Endothelial cell of umbilical vein (primary cell): ENCODE data around the gene GPA33. TPM values are rescaled to one million over a fixed set of nuclear protein-coding genes. Genes with fewer than 3 reads are reported as not detected.

Experiments used
- BruUV-seq: library from RNA; stranded (reverse); fragments of 400-500 nt; replicated peaks from 2 replicates; lab custom pipeline; 2021; lab: Mats Ljungman, UMichigan
- CTCF ChIA-PET: fragments of 300-600, 350-600 bp; sonication (Branson Sonifier 250); formaldehyde crosslinking; loops from one replicate; lab custom pipeline; 2021; ENCODE audit warnings: antibody characterized with exemption, inconsistent platforms; lab: Charles Lee
- POLR2A ChIA-PET: fragments of 300-600, 350-600 bp; sonication (Branson Sonifier 250); formaldehyde crosslinking; loops from one replicate; lab custom pipeline; 2021; ENCODE audit warnings: antibody characterized with exemption, inconsistent platforms; lab: Charles Lee
- DNase-seq: peaks from one replicate; pipeline ENCODE4 v3.0.0-alpha.2; 2011; ENCODE audit warnings: low read depth, low spot score
- FAIRE-seq: peaks from 2 replicates; lab custom pipeline; 2011; peaks lifted over from hg19 to GRCh38; lab: Jason Lieb, UNC
- H2AFZ ChIP-seq: 2 replicates; pipeline ENCODE4 v1.6.0; 2012; ENCODE audit warnings: low read depth, low read length, control low read depth, inconsistent platforms
- H3K27ac ChIP-seq: 2 replicates; pipeline ENCODE4 v1.5.1; 2011; ENCODE audit warnings: low read depth, mild to moderate bottlenecking, control low read depth, low read length, moderate library complexity; ENCODE audit not compliant: insufficient read depth
- H3K27me3 ChIP-seq, 2 experiments: 2 replicates each; pipeline versions ENCODE4 v1.6.0 to v1.6.1; 2011; ENCODE audit warnings: low read length in 2 of 2, mixed read lengths in 1 of 2; ENCODE audit not compliant: control insufficient read depth in 2 of 2, insufficient read depth in 2 of 2
- H3K36me3 ChIP-seq, 2 experiments: 2 replicates in 1 of 2; 3 replicates in 1 of 2; pipeline ENCODE4 v1.5.1; 2011; ENCODE audit warnings: low read length in 2 of 2, mild to moderate bottlenecking in 1 of 2, moderate library complexity in 1 of 2; ENCODE audit not compliant: control insufficient read depth in 2 of 2, insufficient read depth in 2 of 2; ENCODE audit errors: extremely low read depth in 1 of 2
- H3K4me1 ChIP-seq: 3 replicates; pipeline ENCODE4 v1.5.1; 2011; ENCODE audit warnings: mild to moderate bottlenecking, low read length; ENCODE audit not compliant: control insufficient read depth, insufficient read depth; ENCODE audit errors: extremely low read depth
- H3K4me2 ChIP-seq: 2 replicates; pipeline ENCODE4 v1.6.1; 2011; ENCODE audit warnings: low read length, control low read depth, mixed read lengths; ENCODE audit not compliant: insufficient read depth
- H3K4me3 ChIP-seq, 3 experiments: fragments of 200-600 bp in 1 of 3; sonication (generic), shearing (Covaris generic) in 1 of 3; replicated peaks in 1 of 3; 2 replicates each; pipeline ENCODE4 v1.5.1; 2011 to 2016; ENCODE audit warnings: control low read depth in 3 of 3, low read length in 3 of 3, mild to moderate bottlenecking in 2 of 3, inconsistent platforms in 1 of 3, low read depth in 1 of 3, moderate library complexity in 1 of 3; ENCODE audit not compliant: insufficient read depth in 1 of 3
- H3K79me2 ChIP-seq: 2 replicates; pipeline ENCODE4 v1.6.0; 2012; ENCODE audit warnings: low read length, inconsistent platforms; ENCODE audit not compliant: control insufficient read depth, insufficient read depth
- H3K9ac ChIP-seq: replicated peaks from 2 replicates; pipeline ENCODE3; 2011; ENCODE audit warnings: low read length, control low read depth; ENCODE audit not compliant: insufficient read depth; ENCODE audit errors: extremely low read depth
- H3K9me1 ChIP-seq: replicated peaks from 3 replicates; pipeline ENCODE4 v1.6.0; 2011; ENCODE audit warnings: mild to moderate bottlenecking, low read length; ENCODE audit not compliant: control insufficient read depth, insufficient read depth; ENCODE audit errors: extremely low read depth
- H3K9me3 ChIP-seq: replicated peaks from 2 replicates; pipeline ENCODE4 v1.5.1; 2012; ENCODE audit warnings: low read length, inconsistent platforms; ENCODE audit not compliant: control insufficient read depth, insufficient read depth
- H4K20me1 ChIP-seq: replicated peaks from 2 replicates; pipeline ENCODE3; 2011; ENCODE audit warnings: mild to moderate bottlenecking, low read length; ENCODE audit not compliant: control insufficient read depth, insufficient read depth; ENCODE audit errors: extremely low read depth
- EZH2 ChIP-seq: IDR thresholded peaks from 2 replicates; pipeline ENCODE4 v1.6.1; 2012; ENCODE audit warnings: borderline replicate concordance, low read depth, mild to moderate bottlenecking, moderate library complexity, low read length, inconsistent platforms; ENCODE audit not compliant: severe bottlenecking
- FOS ChIP-seq: IDR thresholded peaks from 2 replicates; pipeline ENCODE4 v1.6.1; 2011; ENCODE audit warnings: mild to moderate bottlenecking, low read length, moderate library complexity, borderline replicate concordance; ENCODE audit not compliant: insufficient read depth
- GATA2 ChIP-seq: IDR thresholded peaks from 2 replicates; pipeline ENCODE4 v1.7.0; 2011; ENCODE audit warnings: low read depth, mild to moderate bottlenecking, moderate library complexity, mixed read lengths, low read length; ENCODE audit not compliant: insufficient read length, insufficient read depth
- JUN ChIP-seq: IDR thresholded peaks from 2 replicates; pipeline ENCODE4 v1.6.1; 2011; ENCODE audit warnings: borderline replicate concordance, low read depth; ENCODE audit not compliant: insufficient read length, insufficient read depth
- MAX ChIP-seq: IDR thresholded peaks from 2 replicates; pipeline ENCODE4 v1.6.1; 2011; ENCODE audit not compliant: insufficient read depth, insufficient read length
- MYC ChIP-seq: IDR thresholded peaks from one replicate; pipeline ENCODE4 v1.6.1; 2011; ENCODE audit warnings: mild to moderate bottlenecking, low read depth, low read length
- POLR2A ChIP-seq: IDR thresholded peaks from 2 replicates; pipeline ENCODE4 v1.6.1; 2012; ENCODE audit warnings: low read depth, mild to moderate bottlenecking, control low read depth, low read length
- POLR2AphosphoS5 ChIP-seq: IDR thresholded peaks from 2 replicates; pipeline ENCODE4 v1.6.1; 2012; ENCODE audit warnings: low read depth, mild to moderate bottlenecking, control low read depth, low read length, moderate library complexity; ENCODE audit not compliant: insufficient read depth
- dilution Hi-C: fragments of 300-500 bp; cut with MboI; formaldehyde crosslinking; loops from one replicate; pipeline ENCODE4 v1.15.0; 2019; ENCODE audit warnings: low sequenced_read_pairs; ENCODE audit not compliant: extremely low pct_ligation_motif_present
- intact Hi-C: fragments of 100-400 bp; cut with micrococcal nuclease; formaldehyde crosslinking; loops from one replicate; pipeline ENCODE4 v1.10.0; 2022
- polyA plus RNA-seq, 4 experiments: library from polyadenylated mRNA; depleted of rRNA in 3 of 4; stranded (reverse) in 3 of 4; unstranded in 1 of 4; fragments of >200 nt; gene quantifications; 2 replicates each; pipeline versions ENCODE4 v1.2.1 to v1.2.3, GENCODE V29; 2011 to 2012; ENCODE audit warnings: missing spikeins in 1 of 4
- total RNA-seq: library from RNA; stranded (reverse); gene quantifications from 2 replicates; pipeline ENCODE4 v1.2.3, GENCODE V29; 2021
- TF ChIP-seq, protein P1 (sequence below), 2 donors: IDR thresholded peaks; 1 replicate in 1 of 2; 2 replicates in 1 of 2; pipeline ENCODE4 v1.5.1; 2011; ENCODE audit warnings: low read length in 2 of 2, mild to moderate bottlenecking in 2 of 2, moderate library complexity in 2 of 2, control low read depth in 1 of 2, inconsistent platforms in 1 of 2, low read depth in 1 of 2; ENCODE audit not compliant: insufficient read depth in 1 of 2; ENCODE audit errors: extremely low read depth in 1 of 2

GPA33 gene
- total and polyA plus RNA-seq, 2 donors (not counting 3 experiments of a cell fraction or from before 2014, with no cell fraction given): not detected

DNA sequence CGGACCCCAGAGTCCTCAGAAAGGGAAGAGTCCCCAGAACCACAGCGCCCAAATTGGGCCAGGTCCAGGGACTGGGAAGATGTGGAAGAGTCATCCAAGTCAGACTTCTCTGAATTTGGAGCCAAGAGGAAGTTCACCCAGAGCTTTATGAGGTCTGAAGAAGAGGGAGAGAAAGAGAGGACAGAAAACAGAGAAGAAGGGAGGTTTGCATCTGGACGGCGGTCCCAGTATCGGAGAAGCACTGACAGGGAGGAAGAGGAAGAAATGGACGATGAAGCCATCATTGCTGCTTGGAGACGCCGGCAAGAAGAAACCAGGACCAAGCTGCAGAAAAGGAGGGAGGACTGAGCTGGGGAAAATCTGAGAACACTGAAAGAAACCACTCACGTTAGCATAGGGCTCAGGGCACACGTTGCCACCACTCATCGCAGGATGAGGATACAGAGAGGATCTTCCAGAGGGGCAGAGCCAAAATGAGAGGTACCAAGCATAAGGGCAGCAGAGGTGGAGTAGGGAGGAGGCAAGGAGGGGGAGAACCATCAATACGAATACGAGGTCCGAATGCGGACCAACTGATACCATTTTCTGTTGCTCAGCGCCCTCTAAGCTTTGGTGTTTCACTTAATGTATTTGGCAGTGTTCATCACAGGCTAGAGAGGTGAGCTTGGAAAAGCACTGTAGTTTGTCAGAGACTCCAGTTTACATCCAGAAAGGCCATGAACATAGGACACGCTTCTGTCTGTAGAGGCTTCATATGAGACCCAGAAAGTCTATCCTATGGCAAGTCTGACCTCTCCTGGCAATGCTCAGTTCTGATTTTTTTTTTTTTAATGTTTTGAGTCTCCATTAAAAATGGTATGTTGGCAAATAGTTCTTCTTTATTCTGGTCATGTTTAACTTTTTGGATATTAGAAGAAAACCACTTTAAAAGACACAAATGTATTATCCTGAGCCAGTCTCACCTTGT is 38.4 kb upstream of the GPA33 start:
- H4K20me1 ChIP-seq: no peaks in the 10 kb centered on the region
- dilution Hi-C loops (no loop called here), intact Hi-C loops (no loop called here)
- H3K4me2 ChIP-seq: no peak overlapping the region
- POLR2A ChIA-PET: no interaction called here
- H3K36me3 ChIP-seq: no peaks in the 10 kb centered on the region
- H3K9me3 ChIP-seq: no peaks in the 10 kb centered on the region
- TF ChIP-seq FOS: no peak
- TF ChIP-seq, protein P1, sequence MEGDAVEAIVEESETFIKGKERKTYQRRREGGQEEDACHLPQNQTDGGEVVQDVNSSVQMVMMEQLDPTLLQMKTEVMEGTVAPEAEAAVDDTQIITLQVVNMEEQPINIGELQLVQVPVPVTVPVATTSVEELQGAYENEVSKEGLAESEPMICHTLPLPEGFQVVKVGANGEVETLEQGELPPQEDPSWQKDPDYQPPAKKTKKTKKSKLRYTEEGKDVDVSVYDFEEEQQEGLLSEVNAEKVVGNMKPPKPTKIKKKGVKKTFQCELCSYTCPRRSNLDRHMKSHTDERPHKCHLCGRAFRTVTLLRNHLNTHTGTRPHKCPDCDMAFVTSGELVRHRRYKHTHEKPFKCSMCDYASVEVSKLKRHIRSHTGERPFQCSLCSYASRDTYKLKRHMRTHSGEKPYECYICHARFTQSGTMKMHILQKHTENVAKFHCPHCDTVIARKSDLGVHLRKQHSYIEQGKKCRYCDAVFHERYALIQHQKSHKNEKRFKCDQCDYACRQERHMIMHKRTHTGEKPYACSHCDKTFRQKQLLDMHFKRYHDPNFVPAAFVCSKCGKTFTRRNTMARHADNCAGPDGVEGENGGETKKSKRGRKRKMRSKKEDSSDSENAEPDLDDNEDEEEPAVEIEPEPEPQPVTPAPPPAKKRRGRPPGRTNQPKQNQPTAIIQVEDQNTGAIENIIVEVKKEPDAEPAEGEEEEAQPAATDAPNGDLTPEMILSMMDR (IDR thresholded peaks at IDR 0.05; ENCODE audit: extremely low read depth in 1 of 2, insufficient read depth in 1 of 2, low read depth in 1 of 2, low read length in 2 of 2): no peak
- no peak for TF ChIP-seq GATA2
- no peak for TF ChIP-seq MYC
- TF ChIP-seq MAX: no peak
- TF ChIP-seq POLR2AphosphoS5: no peak
- TF ChIP-seq POLR2A: no peak
- TF ChIP-seq EZH2: no peak
- TF ChIP-seq JUN: no peak
- BruUV-seq: no TSS peak
- H3K9ac ChIP-seq: no peak overlapping the region
- CTCF ChIA-PET: interaction anchor here (1.2 kb wide), 1 partner anchor 9 kb away, joined by 3 read pairs; no protein-coding TSS in a partner anchor
- H3K27ac ChIP-seq: no peak overlapping the region
- no peaks in the 10 kb centered on the region for H3K4me1 ChIP-seq
- H3K79me2 ChIP-seq: no peaks in the 10 kb centered on the region
- FAIRE-seq (no peak), DNase-seq (no peak)
- H3K27me3 ChIP-seq: no peaks in the 10 kb centered on the region
- no peak overlapping the region for H3K4me3 ChIP-seq
- no peaks in the 10 kb centered on the region for H3K9me1 ChIP-seq
- no peak overlapping the region for H2AFZ ChIP-seq
